Esophagus squamous epithelium (tissue), 5 donors: ENCODE results near the gene EDC4. TPM values are rescaled to one million over a fixed set of nuclear protein-coding genes. Genes with fewer than 3 reads are reported as not detected.

Experiments
- DNase-seq: peaks from one replicate; lab custom pipeline; 2025; lab: John Stamatoyannopoulos, UW
- H3K27ac ChIP-seq, 4 donors: fragments of 200-600 bp; sonication (generic); one replicate each; pipeline ENCODE4 v1.5.1; 2016 to 2019; ENCODE audit warnings: mild to moderate bottlenecking in 1 of 4
- H3K27me3 ChIP-seq, 4 donors: fragments of 200-600 bp; sonication (generic); 1 replicate in 3 of 4; 2 replicates in 1 of 4; pipeline versions ENCODE4 v1.5.1 to v1.6.0; 2017 to 2021; ENCODE audit warnings: antibody characterized with exemption in 1 of 4
- H3K36me3 ChIP-seq, 3 donors: fragments of 200-600 bp; sonication (generic); one replicate each; pipeline ENCODE4 v1.5.1; 2016 to 2019
- H3K4me1 ChIP-seq, 3 donors: fragments of 200-600 bp; sonication (generic); one replicate each; pipeline ENCODE4 v1.5.1; 2017 to 2019
- H3K4me3 ChIP-seq, 4 donors: fragments of 200-600 bp; sonication (generic); 1 replicate in 3 of 4; 2 replicates in 1 of 4; pipeline ENCODE4 v1.5.1; 2016 to 2019; ENCODE audit warnings: mild to moderate bottlenecking in 2 of 4, moderate library complexity in 1 of 4
- H3K9me3 ChIP-seq, 3 donors: fragments of 200-600 bp; sonication (generic); one replicate each; pipeline ENCODE4 v1.5.1; 2016 to 2019
- POLR2A ChIP-seq, 4 donors: fragments of 450-650 bp; IDR thresholded peaks; one replicate each; pipeline ENCODE4 v1.6.1; 2017; ENCODE audit warnings: antibody characterized with exemption in 4 of 4, mild to moderate bottlenecking in 4 of 4, moderate library complexity in 3 of 4
- WGBS, 2 donors: methylation state at CpG; one replicate each; pipeline ENCODE4 v1.1.5; 2018; 5-methylcytosine and 5-hydroxymethylcytosine counted together
- intact Hi-C: fragments of 100-400 bp; cut with DNase I; formaldehyde crosslinking; loops from one replicate; pipeline ENCODE4 v1.15.0; 2022
- total RNA-seq, 4 donors: library from RNA; depleted of rRNA; stranded (reverse); fragments of >200 nt; gene quantifications; one replicate each; pipeline ENCODE4 v1.1.0, GENCODE V29; 2016
- TF ChIP-seq, protein P1 (sequence below), 6 experiments: fragments of 450-650 bp in 4 of 6; fragments of 200-600 bp in 2 of 6; sonication (generic) in 2 of 6; IDR thresholded peaks; one replicate each; pipeline ENCODE4 v1.5.1; 2016 to 2019; ENCODE audit warnings: antibody characterized with exemption in 6 of 6, mild to moderate bottlenecking in 4 of 6, moderate library complexity in 4 of 6
- donor health status: DM: yes; HTN: yes; CAD: no.

The EDC4 gene, protein sequence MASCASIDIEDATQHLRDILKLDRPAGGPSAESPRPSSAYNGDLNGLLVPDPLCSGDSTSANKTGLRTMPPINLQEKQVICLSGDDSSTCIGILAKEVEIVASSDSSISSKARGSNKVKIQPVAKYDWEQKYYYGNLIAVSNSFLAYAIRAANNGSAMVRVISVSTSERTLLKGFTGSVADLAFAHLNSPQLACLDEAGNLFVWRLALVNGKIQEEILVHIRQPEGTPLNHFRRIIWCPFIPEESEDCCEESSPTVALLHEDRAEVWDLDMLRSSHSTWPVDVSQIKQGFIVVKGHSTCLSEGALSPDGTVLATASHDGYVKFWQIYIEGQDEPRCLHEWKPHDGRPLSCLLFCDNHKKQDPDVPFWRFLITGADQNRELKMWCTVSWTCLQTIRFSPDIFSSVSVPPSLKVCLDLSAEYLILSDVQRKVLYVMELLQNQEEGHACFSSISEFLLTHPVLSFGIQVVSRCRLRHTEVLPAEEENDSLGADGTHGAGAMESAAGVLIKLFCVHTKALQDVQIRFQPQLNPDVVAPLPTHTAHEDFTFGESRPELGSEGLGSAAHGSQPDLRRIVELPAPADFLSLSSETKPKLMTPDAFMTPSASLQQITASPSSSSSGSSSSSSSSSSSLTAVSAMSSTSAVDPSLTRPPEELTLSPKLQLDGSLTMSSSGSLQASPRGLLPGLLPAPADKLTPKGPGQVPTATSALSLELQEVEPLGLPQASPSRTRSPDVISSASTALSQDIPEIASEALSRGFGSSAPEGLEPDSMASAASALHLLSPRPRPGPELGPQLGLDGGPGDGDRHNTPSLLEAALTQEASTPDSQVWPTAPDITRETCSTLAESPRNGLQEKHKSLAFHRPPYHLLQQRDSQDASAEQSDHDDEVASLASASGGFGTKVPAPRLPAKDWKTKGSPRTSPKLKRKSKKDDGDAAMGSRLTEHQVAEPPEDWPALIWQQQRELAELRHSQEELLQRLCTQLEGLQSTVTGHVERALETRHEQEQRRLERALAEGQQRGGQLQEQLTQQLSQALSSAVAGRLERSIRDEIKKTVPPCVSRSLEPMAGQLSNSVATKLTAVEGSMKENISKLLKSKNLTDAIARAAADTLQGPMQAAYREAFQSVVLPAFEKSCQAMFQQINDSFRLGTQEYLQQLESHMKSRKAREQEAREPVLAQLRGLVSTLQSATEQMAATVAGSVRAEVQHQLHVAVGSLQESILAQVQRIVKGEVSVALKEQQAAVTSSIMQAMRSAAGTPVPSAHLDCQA (N-terminal part only)
- 10 to 100 TPM; 26.5 to 46.9 (median 37.0) TPM for total RNA-seq

DNA sequence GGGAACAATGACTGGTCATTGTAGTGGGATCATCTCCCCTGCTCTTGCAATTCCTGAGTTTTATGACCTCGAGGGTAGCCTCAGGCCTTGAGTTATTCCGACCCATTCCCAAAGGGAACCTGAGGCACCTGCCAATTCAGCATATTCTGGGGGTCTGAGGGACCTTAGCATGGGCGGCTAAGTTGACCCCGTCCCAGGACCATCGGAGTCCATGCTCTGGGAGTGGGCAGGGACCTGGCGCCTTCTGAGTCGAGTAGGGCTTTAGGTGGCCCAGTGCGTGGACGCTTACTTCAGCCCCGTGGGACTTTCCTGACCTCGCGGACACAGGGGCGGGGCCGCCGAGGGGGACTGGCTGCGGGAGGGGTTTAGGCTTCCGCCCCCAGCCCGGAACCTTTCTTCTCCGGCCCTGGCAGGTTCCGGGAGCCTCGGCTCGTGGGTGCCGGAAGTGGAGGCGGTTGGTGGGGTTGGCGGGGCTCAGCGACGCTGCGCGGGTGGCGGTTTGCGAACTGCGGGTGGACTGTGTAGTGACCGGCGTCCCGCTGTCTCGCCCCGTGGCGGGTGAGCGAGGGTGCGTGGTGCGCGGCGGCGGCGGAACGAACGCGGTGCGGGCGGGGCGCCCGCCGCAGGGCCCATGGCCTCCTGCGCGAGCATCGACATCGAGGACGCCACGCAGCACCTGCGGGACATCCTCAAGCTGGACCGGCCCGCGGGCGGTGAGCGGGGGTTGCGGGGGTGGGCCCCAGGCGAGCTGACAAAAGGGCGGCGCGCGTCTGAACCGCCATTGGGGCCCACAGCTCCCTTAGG, at the start of gene EDC4:
Gene EDC4, plus strand, starts transcription at position 422 of the 804 bp plus-strand sequence. Its CDS starts 210 bp downstream, at position 632.
- peak within 1 kb of the TSS; percentile 77 to 97 (median 90) for H3K4me3 ChIP-seq
- intact Hi-C loops, result no loop called here
- WGBS, 2 donors, result 0 to 8% methylated on average over 2 to 17 of the region's 72 CpGs
- TF ChIP-seq POLR2A (IDR thresholded peaks at IDR 0.05), result peak in 2 of 4 donors; percentile 47 to 61
- TF ChIP-seq, protein P1, sequence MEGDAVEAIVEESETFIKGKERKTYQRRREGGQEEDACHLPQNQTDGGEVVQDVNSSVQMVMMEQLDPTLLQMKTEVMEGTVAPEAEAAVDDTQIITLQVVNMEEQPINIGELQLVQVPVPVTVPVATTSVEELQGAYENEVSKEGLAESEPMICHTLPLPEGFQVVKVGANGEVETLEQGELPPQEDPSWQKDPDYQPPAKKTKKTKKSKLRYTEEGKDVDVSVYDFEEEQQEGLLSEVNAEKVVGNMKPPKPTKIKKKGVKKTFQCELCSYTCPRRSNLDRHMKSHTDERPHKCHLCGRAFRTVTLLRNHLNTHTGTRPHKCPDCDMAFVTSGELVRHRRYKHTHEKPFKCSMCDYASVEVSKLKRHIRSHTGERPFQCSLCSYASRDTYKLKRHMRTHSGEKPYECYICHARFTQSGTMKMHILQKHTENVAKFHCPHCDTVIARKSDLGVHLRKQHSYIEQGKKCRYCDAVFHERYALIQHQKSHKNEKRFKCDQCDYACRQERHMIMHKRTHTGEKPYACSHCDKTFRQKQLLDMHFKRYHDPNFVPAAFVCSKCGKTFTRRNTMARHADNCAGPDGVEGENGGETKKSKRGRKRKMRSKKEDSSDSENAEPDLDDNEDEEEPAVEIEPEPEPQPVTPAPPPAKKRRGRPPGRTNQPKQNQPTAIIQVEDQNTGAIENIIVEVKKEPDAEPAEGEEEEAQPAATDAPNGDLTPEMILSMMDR (IDR thresholded peaks at IDR 0.05), result peak in 1 of 6 experiments; percentile 17
- peaks cover 20 to 45% (median 22%) of the 10 kb centered on the region in 3 donors for H3K4me1 ChIP-seq
- no peaks in the 10 kb centered on the region for H3K9me3 ChIP-seq
- no peaks in the 10 kb centered on the region for H3K27me3 ChIP-seq
- peaks cover 6 to 65% (median 38%) of the 10 kb centered on the region in 3 donors for H3K36me3 ChIP-seq
- peak; percentile 16 for DNase-seq
- H3K27ac ChIP-seq, result peak within 1 kb of the TSS; percentile 86 to 92 (median 86)

DNA sequence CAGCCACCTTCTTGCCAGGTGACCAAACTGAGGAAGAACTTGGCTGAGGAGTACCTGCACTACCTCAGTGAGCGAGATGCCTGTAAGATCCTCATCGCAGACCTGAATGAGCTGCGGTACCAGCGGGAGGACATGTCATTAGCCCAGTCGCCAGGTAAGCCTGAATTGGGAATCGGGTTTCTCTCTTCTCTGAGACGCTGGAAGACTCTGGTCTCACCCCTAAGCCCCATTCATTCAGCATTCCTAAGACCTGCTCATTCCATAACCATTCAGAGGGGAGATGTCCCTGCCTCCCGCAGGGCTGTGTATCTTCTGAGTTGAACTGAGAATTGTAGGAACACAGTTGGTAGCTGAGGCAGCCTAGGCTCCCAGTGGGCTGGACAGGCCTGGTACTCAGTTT, 47.7 kb upstream of the EDC4 start:
- no peak for DNase-seq
- H3K27ac ChIP-seq, result no peak overlapping the region
- no peaks in the 10 kb centered on the region for H3K4me1 ChIP-seq
- peaks cover 17 to 43% (median 21%) of the 10 kb centered on the region in 3 donors for H3K36me3 ChIP-seq
- no peak for TF ChIP-seq POLR2A (IDR thresholded peaks at IDR 0.05)
- TF ChIP-seq, protein P1 (IDR thresholded peaks at IDR 0.05), result no peak
- intact Hi-C loops, result no loop called here
- H3K4me3 ChIP-seq, result no peak overlapping the region
- H3K9me3 ChIP-seq, result no peaks in the 10 kb centered on the region
- H3K27me3 ChIP-seq, result no peaks in the 10 kb centered on the region
- 80 to 86% methylated on average over 5 to 8 of the region's 8 CpGs for WGBS, 2 donors

DNA sequence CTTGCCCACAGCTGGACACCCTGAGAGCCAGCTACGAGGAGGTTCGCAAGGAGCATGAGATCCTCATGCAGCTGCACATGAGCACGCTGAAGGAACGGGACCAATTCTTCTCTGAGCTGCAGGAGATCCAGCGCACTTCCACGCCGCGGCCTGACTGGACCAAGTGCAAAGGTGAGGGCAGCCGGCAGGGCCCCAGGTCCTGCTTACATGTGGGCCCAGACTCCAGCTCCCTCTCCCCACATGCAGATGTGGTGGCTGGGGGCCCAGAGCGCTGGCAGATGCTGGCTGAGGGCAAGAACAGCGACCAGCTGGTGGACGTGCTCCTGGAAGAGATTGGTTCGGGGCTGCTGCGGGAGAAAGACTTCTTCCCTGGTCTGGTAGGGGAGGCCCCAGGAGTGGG, 46.9 kb upstream of the EDC4 start:
- H3K4me1 ChIP-seq, result no peaks in the 10 kb centered on the region
- no peak for DNase-seq
- H3K36me3 ChIP-seq, result peaks cover 25 to 51% (median 28%) of the 10 kb centered on the region in 3 donors
- 88 to 100% methylated on average over 3 to 9 of the region's 14 CpGs for WGBS, 2 donors
- no peak overlapping the region for H3K4me3 ChIP-seq
- no peaks in the 10 kb centered on the region for H3K27me3 ChIP-seq
- intact Hi-C loops, result no loop called here
- no peak for TF ChIP-seq POLR2A (IDR thresholded peaks at IDR 0.05)
- no peaks in the 10 kb centered on the region for H3K9me3 ChIP-seq
- H3K27ac ChIP-seq, result no peak overlapping the region

DNA sequence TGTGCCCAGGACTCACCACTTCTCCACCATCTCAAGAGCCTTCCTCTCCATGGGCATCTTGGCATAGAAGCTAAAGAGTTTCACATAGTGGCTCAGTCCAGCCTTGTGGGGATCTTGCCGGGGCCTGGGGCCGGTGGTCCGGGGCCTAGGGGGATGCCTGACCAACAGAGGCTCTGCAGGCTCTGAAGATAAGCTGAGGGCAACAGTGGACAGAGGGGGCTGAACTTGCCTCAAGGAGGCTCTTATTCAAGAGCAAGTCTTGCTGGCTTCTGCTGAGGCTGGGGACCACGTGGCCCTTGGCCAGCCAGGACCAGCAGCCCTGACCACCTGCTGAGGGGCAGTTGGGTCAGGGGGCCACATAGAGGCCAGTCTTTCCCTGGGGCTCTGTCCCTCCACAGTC, 44.2 kb upstream of the EDC4 start:
- no peak for DNase-seq
- TF ChIP-seq, protein P1 (IDR thresholded peaks at IDR 0.05), result no peak
- no peak for TF ChIP-seq POLR2A (IDR thresholded peaks at IDR 0.05)
- H3K27ac ChIP-seq, result no peak overlapping the region
- H3K9me3 ChIP-seq, result no peaks in the 10 kb centered on the region
- intact Hi-C loops, result no loop called here
- peaks cover 29 to 66% (median 39%) of the 10 kb centered on the region in 3 donors for H3K36me3 ChIP-seq
- no CpG with 5 or more reads among the region's 4 CpGs for WGBS, 2 donors
- no peak overlapping the region for H3K4me3 ChIP-seq
- H3K27me3 ChIP-seq, result no peaks in the 10 kb centered on the region
- H3K4me1 ChIP-seq, result peaks cover 7 to 14% (median 12%) of the 10 kb centered on the region in 3 donors
